IPS-20b (cell line): ENCODE results near the gene GIMAP8.
"Not testable (repeated sequence)": the region's sequence is repeated elsewhere in the genome, so short reads cannot be mapped to it uniquely, and the experiment has no call there.

Experiments
- H3K27ac ChIP-seq: one replicate; pipeline ENCODE4 v1.5.1; 2013; ENCODE audit warnings: low read length
- H3K27me3 ChIP-seq: 2 replicates; pipeline ENCODE4 v1.6.1; 2013; ENCODE audit warnings: mild to moderate bottlenecking, low read length, inconsistent platforms; ENCODE audit not compliant: insufficient read depth
- H3K36me3 ChIP-seq: 2 replicates; pipeline ENCODE4 v1.6.1; 2013; ENCODE audit warnings: low read depth, mild to moderate bottlenecking, inconsistent platforms, low read length, moderate library complexity; ENCODE audit not compliant: insufficient read depth
- H3K4me1 ChIP-seq: 2 replicates; pipeline ENCODE4 v1.6.1; 2013; ENCODE audit warnings: mild to moderate bottlenecking, control low read depth, inconsistent platforms, low read length, moderate library complexity; ENCODE audit not compliant: insufficient read depth
- H3K4me3 ChIP-seq: 2 replicates; pipeline ENCODE4 v1.5.1; 2013; ENCODE audit warnings: mild to moderate bottlenecking, low read length, inconsistent platforms
- H3K9ac ChIP-seq: 2 replicates; pipeline ENCODE4 v1.6.1; 2013; ENCODE audit warnings: low read depth, mild to moderate bottlenecking, inconsistent platforms, low read length, moderate library complexity
- H3K9me3 ChIP-seq: 2 replicates; pipeline ENCODE4 v1.6.1; 2013; ENCODE audit warnings: mild to moderate bottlenecking, low read depth, low read length, inconsistent platforms; ENCODE audit not compliant: insufficient read depth

Gene GIMAP8

GRCh38 chr7:150476819-150477631, 26.6 kb downstream of the GIMAP8 start:
- H3K27ac ChIP-seq = no peak overlapping the region
- no peak overlapping the region for H3K4me3 ChIP-seq
- H3K4me1 ChIP-seq = no peaks in the 10 kb centered on the region
- H3K27me3 ChIP-seq = no peaks in the 10 kb centered on the region; the same call in 1 of the 2 replicates
- H3K9me3 ChIP-seq = no peaks in the 10 kb centered on the region
- no peaks in the 10 kb centered on the region for H3K36me3 ChIP-seq
- H3K9ac ChIP-seq = no peak overlapping the region

GRCh38 chr7:150479023-150479716, 28.7 kb downstream of the GIMAP8 start:
- H3K27me3 ChIP-seq = no peaks in the 10 kb centered on the region; the same call in 1 of the 2 replicates
- no peaks in the 10 kb centered on the region for H3K9me3 ChIP-seq
- no peak overlapping the region for H3K9ac ChIP-seq
- H3K4me3 ChIP-seq = no peak overlapping the region
- no peaks in the 10 kb centered on the region for H3K4me1 ChIP-seq
- no peak overlapping the region for H3K27ac ChIP-seq
- no peaks in the 10 kb centered on the region for H3K36me3 ChIP-seq

DNA sequence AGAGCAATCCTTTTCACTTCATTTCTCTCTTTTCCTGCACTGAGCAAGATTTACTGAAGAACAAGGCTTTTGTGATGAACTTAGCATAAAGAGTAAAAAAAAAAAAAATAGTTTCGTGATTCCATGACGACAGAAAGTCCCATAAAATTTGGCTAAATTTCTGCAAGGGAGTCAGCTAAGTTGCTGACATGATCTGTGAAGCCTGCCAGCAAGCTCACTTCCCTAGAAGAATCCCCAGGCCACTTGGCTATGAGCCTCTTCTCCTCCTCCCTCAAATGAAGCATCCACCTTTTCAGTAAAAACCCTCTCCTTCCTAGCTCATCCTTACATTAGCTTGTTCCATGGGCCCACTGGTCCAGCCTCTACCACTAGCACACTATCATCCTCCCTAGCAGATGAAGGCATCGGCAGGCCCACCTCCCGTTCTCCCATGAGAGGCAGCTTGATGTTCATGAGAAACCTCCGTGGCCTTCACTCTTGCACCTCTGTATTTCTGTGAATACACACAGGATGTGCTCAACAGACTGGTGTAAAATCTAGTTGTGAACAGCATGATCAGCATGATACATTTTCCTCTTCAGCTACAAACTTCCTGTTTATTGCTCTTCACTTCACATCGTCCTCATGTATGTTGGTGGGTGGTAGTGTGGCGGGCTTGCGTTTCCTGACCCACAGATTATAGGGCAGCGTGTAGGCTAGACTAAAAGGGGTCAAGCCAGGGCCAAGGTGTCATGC, 30.9 kb downstream of the GIMAP8 start:
- H3K9me3 ChIP-seq = no peaks in the 10 kb centered on the region
- no peak overlapping the region for H3K27ac ChIP-seq
- H3K9ac ChIP-seq = no peak overlapping the region
- H3K4me1 ChIP-seq = no peaks in the 10 kb centered on the region
- H3K27me3 ChIP-seq = no peaks in the 10 kb centered on the region; the same call in 1 of the 2 replicates
- H3K36me3 ChIP-seq = no peaks in the 10 kb centered on the region
- H3K4me3 ChIP-seq = no peak overlapping the region

GRCh38 chr7:150481922-150482321, 31.5 kb downstream of the GIMAP8 start:
- no peaks in the 10 kb centered on the region; the same call in 1 of the 2 replicates for H3K27me3 ChIP-seq
- no peaks in the 10 kb centered on the region for H3K4me1 ChIP-seq
- no peaks in the 10 kb centered on the region for H3K9me3 ChIP-seq
- H3K36me3 ChIP-seq = no peaks in the 10 kb centered on the region
- H3K9ac ChIP-seq = no peak overlapping the region
- H3K27ac ChIP-seq = no peak overlapping the region
- no peak overlapping the region for H3K4me3 ChIP-seq

- H3K4me3 ChIP-seq, H3K9me3 ChIP-seq, H3K27me3 ChIP-seq, H3K27ac ChIP-seq, H3K9ac ChIP-seq, H3K4me1 ChIP-seq, H3K36me3 ChIP-seq: not testable (repeated sequence)
Observed at GRCh38 chr7:150483514-150483913, 33.1 kb downstream of the GIMAP8 start.

DNA sequence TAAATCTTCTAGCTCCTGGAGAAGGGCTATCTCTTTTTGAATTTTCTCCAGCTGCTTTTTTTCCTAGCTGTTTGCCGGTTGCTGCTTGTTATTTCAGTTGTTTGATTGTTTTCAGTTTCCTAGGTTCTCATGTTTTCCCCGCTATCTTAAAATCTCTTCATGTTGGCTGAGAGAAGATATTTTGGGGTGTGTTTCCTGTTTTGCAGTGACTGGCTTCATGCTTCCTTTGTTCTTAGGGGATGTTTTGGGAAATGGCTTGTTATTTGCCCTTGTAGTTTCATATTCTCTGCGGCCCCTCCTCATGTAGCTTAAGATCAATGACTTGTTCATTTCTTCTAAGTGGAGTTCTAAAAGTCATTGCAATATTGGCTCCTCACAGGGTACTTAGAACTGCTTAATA, 33.6 kb downstream of the GIMAP8 start:
- not testable (repeated sequence) for H3K4me3 ChIP-seq

GRCh38 chr7:150487625-150488024, 37.2 kb downstream of the GIMAP8 start:
- H3K27ac ChIP-seq = no peak overlapping the region
- no peak overlapping the region for H3K4me3 ChIP-seq
- H3K36me3 ChIP-seq = no peaks in the 10 kb centered on the region
- no peaks in the 10 kb centered on the region for H3K9me3 ChIP-seq
- H3K4me1 ChIP-seq = no peaks in the 10 kb centered on the region
- no peaks in the 10 kb centered on the region for H3K27me3 ChIP-seq
- no peak overlapping the region for H3K9ac ChIP-seq

More for the DNA sequence above, 33.6 kb downstream of the GIMAP8 start:
- not testable (repeated sequence) for H3K36me3 ChIP-seq, H3K4me1 ChIP-seq, H3K27ac ChIP-seq, H3K9ac ChIP-seq, H3K9me3 ChIP-seq, H3K27me3 ChIP-seq

GRCh38 chr7:150489782-150490181, 39.4 kb downstream of the GIMAP8 start:
- H3K27me3 ChIP-seq = no peaks in the 10 kb centered on the region
- H3K9me3 ChIP-seq = no peaks in the 10 kb centered on the region
- no peak overlapping the region for H3K27ac ChIP-seq
- H3K9ac ChIP-seq = no peak overlapping the region
- H3K4me3 ChIP-seq = no peak overlapping the region
- H3K36me3 ChIP-seq = no peaks in the 10 kb centered on the region
- no peaks in the 10 kb centered on the region for H3K4me1 ChIP-seq

DNA sequence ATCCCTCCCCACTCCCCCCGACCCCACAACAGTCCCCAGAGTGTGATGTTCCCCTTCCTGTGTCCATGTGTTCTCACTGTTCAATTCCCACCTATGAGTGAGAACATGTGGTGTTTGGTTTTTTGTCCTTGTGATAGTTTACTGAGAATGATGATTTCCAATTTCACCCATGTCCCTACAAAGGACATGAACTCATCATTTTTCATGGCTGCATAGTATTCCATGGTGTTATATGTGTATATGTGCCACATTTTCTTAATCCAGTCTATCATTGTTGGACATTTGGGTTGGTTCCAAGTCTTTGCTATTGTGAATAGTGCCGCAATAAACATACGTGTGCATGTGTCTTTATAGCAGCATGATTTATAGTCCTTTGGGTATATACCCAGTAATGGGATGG, 43.0 kb downstream of the GIMAP8 start:
- not testable (repeated sequence) for H3K27me3 ChIP-seq, H3K9ac ChIP-seq, H3K4me3 ChIP-seq, H3K9me3 ChIP-seq, H3K27ac ChIP-seq, H3K4me1 ChIP-seq, H3K36me3 ChIP-seq

- Histone ChIP-seq H3K4me1 (no peaks in the 10 kb centered on the region), H3K27me3 (no peaks in the 10 kb centered on the region), H3K4me3 (no peak overlapping the region), H3K9me3 (no peaks in the 10 kb centered on the region), H3K36me3 (no peaks in the 10 kb centered on the region), H3K27ac (no peak overlapping the region), H3K9ac (no peak overlapping the region)
Observed at GRCh38 chr7:150502519-150502918, 52.1 kb downstream of the GIMAP8 start.

DNA sequence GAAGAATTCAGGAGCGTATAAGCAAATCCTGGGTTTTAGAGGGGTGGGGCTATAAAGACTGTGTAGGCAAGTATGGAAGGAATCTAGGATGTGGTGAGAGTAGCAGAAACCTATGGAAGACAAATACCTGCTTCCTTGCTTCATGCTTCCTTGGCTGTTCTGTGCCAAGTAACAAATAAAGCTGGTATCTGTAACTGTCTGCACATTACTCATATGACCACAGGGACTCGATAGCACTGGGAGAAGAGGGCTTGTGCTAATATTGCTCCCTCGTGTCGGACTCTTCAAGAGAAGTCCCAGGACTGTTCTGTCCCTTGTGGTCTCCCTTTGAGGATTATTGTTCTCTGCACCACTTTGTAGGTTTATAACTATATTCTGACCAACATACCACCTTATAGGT, 52.7 kb downstream of the GIMAP8 start:
- no peaks in the 10 kb centered on the region for H3K36me3 ChIP-seq
- no peak overlapping the region for H3K9ac ChIP-seq
- no peaks in the 10 kb centered on the region for H3K4me1 ChIP-seq
- H3K4me3 ChIP-seq = no peak overlapping the region
- H3K27ac ChIP-seq = no peak overlapping the region
- H3K9me3 ChIP-seq = no peaks in the 10 kb centered on the region
- H3K27me3 ChIP-seq = no peaks in the 10 kb centered on the region
